IMR-90 (cell line): Measurements from ENCODE around the gene HDC.

Source experiments
- BHLHE40 ChIP-seq: fragments of 150-350 bp; IDR thresholded peaks from 2 replicates; pipeline ENCODE4 v1.6.1; 2016; ENCODE audit warnings: mild to moderate bottlenecking, low read depth, low read length
- CEBPB ChIP-seq: IDR thresholded peaks from 2 replicates; pipeline ENCODE4 v1.6.1; 2012; ENCODE audit warnings: low read depth, low read length, improper control_type of control experiment
- CTCF ChIP-seq: conservative IDR thresholded peaks from 2 replicates; pipeline ENCODE4 v1.5.1; 2012; ENCODE audit warnings: mild to moderate bottlenecking, low read depth, low read length, improper control_type of control experiment
- MAZ ChIP-seq: IDR thresholded peaks from 2 replicates; pipeline ENCODE4 v1.6.1; 2012; ENCODE audit warnings: low read depth, mild to moderate bottlenecking, low read length, improper control_type of control experiment, moderate library complexity, borderline replicate concordance
- POLR2A ChIP-seq: IDR thresholded peaks from 2 replicates; pipeline ENCODE4 v1.6.1; 2012; ENCODE audit warnings: mild to moderate bottlenecking, low read depth, low read length
- RAD21 ChIP-seq: IDR thresholded peaks from 2 replicates; pipeline ENCODE4 v1.6.1; 2012; ENCODE audit warnings: low read length, improper control_type of control experiment
- RCOR1 ChIP-seq: IDR thresholded peaks from 2 replicates; pipeline ENCODE4 v1.6.1; 2012; ENCODE audit warnings: mild to moderate bottlenecking, low read length, improper control_type of control experiment; ENCODE audit not compliant: insufficient replicate concordance
- RFX5 ChIP-seq: IDR thresholded peaks from 2 replicates; pipeline ENCODE4 v1.8.0; 2012; ENCODE audit warnings: low read depth, mild to moderate bottlenecking, low read length, moderate library complexity
- SMC3 ChIP-seq: fragments of 150-350 bp; IDR thresholded peaks from 2 replicates; pipeline ENCODE4 v1.6.1; 2016; ENCODE audit warnings: low read depth, mild to moderate bottlenecking, antibody characterized with exemption, low read length, moderate library complexity

GRCh38 chr15:50265620-50266019 is at the start of gene HDC:
- TF ChIP-seq CTCF (no peak), BHLHE40 (no peak), SMC3 (no peak), CEBPB (no peak), RAD21 (no peak), MAZ (no peak), POLR2A (no peak), RCOR1 (no peak), RFX5 (no peak)
